AML-193 (cell line): ENCODE measurements around the gene STARD6.
A peak's percentile ranks its signal among the peaks of the same experiment; 100 is the strongest.
"Not testable (repeated sequence)": the region's sequence is repeated elsewhere in the genome, so short reads cannot be mapped to it uniquely, and the experiment has no call there.

Experiments
- DNase-seq, 2 experiments: peaks; one replicate each; lab custom pipeline; 2025; lab: John Stamatoyannopoulos, UW

STARD6 gene

DNA sequence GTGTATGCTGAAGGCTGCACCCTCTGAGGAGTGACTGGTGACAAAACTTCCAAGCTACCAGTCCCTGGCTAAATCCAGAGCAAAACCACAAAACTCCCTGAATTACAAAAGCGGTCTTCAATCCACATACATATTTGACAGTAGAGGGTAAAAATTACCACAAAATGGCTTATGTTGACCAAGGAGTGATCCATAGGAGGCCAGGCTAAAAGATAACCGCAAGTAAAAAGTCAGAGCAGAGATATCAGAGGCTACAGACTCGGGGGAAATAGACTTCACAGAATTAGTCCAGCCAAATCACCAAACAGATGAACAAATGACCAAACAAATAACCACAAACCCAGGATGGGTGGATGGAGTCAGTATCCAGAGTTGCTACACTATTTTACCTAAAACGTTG, 19.4 kb downstream of the STARD6 start:
- DNase-seq, result no peak

DNA sequence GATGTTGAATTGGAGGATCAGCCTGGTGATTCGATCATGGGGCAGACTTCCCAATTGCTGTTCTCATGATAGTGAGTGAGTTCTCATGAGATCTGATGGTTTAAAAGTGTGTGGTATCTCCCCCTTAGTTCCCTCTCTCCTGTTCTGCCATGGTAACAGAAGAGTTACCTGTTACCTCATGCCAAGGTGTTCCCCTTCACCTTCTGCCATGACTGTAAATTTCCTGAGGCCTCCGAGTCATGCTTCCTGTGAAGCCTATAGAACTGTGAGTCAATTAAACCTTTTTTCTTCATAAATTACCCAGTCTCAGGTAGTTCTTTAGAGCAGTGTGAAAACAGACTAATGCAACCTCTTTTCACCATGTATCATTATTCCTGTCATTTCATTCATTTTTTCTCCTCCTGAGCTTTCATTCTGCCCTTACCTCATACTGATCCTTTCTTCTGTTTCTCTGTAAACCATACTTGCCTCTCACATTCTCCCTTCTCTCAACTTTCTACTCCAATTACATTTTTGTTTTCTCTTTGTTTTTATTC, 22.0 kb downstream of the STARD6 start:
- DNase-seq, result no peak

DNA sequence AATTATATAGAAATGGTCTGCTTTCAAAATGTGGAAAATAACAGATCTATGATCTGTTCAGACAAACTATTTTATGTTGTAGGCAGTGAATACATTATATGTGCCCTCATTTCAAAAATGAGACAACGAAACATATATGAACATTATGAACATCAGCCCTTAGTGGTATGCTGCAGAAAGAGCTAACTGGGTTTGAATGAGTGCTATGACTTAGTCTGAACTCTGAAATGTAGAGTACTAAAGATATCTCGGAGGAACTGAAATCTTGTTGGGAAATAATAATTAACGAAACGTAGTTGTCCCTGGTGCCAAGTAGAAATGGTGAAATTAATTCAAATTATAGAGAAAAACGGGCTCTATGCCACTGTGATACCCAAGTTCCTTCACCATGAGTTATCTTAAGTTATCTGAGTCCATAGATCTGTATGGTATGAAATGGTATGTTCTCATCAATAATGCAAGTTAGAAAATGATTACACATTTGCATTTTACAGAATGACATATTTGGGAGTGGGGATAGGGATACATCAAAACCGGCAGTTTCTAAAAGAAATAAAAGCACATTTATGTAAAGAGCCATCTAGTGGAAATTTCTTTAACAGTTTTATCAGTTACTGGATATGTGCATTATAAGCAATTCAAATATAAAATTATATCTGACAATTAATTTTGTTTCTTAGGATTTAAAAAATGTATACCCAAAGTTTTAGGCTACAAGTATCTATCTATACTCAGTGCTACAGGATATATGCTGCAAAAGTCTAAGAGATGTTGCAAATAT, 26.7 kb downstream of the STARD6 start:
- peak in 1 of 2 experiments; percentile 3 for DNase-seq

DNA sequence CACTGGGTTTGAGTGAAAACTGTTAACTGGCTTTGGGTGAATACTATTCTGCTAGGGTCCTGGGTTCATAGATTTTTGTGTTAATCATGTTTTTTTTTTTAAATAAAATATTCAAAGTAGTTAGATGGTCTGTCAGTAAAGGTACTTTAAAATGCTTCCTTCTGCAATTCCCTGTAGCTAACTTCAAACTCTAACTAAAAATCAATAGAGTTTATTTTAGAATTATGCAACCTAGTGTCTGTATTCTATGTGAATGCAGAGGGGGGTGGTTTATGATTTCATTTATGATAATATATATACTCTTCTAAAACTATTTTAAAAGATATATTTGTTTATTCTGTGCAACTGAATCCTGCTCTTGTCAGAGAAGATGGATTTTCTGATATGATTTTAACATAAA, 27.9 kb downstream of the STARD6 start:
- DNase-seq, result no peak

DNA sequence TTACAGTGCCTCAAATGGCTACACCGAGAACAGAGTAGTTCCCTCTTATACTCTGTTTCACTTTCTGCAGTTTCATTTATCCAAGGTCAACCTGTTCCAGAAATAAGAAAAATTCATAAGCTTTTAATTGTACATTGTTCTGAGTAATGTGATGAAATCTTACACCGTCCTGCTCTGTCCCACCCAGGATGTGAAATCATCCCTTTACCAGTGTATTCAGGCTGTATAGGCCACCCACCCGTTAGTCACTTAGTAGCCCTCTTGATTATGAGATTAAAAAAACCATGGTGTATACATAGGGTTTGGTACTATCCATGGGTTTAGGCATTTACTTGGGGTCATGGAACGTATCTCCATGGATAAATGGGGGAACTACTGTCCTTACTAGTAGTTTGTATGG, 29.8 kb downstream of the STARD6 start:
- no peak for DNase-seq

DNA sequence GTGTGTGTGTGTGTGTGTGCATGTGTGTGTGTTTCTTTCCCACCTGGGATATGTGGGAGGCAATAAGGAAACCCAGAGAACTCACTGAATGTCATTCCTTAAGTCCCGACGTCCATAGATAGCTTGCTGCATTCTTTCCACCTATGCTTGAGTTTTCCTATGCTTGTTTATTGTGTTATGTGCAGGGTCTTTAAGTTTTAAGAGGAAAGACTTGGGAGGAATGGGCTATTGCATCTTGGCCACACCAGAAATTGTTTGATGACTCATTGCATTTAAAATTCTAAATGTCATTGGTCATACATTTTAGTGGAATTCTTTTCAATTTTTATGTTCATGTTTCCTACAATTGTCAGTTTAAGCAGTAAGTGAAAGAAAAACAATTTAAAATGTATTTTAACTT, 33.7 kb downstream of the STARD6 start:
- DNase-seq, result no peak

DNA sequence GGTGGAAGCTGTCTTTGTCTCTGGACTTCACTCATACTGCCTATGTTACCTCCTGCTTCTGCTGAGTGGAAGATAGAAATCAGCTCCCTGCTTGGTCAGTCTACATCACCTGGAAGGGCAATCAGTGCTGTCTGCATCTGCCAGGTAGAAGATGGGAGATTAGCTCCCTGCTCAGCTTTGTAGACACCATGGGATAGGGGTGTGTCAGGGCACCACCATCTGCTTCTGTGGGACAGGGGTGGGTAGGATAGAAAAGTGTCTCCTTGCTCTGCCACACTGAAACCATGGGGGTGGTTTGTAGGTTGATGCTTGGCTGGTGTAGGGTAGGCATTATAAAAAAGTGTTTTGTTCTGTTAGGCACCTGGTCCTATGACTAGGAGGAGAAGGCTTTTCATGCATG, 34.1 kb downstream of the STARD6 start:
- no peak for DNase-seq

DNA sequence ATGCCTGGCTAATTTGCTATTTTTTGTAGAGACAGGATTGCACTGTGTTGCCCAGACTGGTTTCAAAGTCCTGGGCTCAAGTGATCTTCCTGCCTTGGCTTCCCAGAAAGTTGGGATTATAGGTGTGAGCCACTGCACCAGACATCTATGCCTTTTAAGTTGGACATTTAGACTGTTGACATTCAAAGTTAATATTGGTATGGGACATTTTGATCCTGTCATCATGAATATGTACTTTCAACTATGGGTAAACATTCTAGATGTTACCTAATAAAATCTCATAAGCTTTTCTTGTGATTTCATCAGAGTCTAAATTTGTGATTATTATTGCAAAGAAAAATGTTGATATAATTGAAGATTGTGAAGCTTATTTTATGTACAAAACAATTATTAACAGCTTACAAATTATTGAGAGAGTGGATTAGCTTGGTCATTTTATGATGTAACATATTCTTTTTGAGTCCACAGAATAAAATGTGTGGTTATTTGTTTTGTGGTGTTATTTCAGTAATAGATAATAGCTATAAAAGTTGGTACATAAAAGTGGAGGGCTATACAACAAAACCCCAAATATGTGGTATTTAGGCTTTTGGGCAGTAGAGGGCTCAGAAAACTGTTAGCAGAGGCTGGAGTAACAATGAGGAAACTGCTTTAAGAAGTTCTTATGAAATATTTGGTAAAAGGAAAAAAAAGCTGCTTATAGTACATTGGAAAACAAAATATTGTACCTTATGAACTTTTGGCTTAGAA, 41.4 kb downstream of the STARD6 start:
- DNase-seq, result peak; percentile 20 to 36

DNA sequence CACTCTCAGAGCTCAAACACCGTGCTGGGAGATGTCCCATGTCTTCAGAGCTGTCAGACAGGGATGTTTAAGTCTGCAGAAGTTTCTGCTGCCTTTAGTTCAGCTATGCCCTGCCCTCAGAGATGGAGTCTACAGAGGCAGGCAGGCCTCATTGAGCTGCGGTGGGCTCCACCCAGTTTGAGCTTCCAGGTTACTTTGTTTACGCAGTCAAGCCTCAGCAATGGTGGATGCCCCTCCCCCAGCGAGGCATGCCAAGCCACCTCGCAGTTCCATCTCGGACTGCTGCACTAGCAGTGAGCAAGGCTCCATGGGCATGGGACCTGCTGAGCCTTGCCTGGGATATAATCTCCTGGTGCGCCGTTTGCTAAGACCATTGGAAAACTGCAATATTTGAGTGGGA, 48.1 kb downstream of the STARD6 start:
- DNase-seq, result not testable (repeated sequence)

DNA sequence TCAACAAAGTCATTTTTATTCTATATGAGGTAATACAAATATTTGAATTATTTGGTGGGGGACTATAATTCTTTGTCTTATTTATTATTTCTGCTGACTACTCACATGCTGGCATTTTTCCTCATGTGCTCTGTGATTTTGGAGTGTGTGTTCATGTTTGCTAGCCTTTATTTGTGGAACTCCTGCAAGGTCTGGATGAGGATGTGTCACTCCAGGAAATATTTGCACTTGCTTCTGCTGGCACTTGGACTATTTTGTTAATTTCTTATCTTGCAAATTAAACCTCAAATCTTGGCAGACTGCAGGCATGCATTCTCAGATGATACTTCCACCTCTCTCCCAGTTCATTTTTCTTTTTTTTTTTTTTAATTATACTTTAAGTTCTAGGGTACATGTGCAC, 54.2 kb downstream of the STARD6 start:
- no peak for DNase-seq

DNA sequence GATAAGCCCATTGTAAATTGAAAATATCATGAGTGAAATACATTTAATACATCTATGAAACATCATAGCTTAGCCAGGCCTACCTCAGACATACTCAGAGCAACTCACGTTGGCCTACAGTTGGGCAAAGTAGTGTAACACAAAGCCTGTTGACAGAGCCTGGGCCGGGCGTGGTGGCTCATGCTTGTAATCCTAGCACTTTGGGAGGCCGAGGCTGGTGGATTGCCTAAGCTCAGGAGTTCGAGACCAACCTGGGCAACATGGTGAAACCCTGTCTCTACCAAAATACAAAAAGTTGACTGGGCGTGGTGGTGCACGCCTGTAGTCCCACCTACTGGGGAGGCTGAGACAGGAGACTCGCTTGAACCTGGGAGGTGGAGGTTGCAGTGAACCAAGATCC, 58.7 kb downstream of the STARD6 start:
- DNase-seq, result not testable (repeated sequence)

DNA sequence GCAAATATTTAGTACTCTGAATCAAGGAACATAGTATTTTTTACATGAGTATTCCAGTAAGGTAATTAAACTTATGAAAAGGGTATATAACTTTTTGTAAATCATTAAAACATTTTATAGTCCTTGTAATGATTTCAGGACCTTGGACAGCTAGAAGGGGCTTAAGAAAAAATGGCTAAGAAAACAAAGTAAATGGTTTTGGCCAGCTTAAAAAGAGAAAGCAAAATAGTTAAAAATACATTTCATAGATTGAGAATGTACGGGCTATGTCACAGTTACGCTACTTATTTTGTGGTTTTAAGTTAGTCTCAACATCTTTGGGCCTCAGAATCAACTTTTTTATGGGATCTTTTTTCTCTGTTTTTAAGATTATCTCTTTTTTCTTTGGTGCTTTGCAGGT, 61.6 kb downstream of the STARD6 start:
- DNase-seq, result peak; percentile 9 to 15

DNA sequence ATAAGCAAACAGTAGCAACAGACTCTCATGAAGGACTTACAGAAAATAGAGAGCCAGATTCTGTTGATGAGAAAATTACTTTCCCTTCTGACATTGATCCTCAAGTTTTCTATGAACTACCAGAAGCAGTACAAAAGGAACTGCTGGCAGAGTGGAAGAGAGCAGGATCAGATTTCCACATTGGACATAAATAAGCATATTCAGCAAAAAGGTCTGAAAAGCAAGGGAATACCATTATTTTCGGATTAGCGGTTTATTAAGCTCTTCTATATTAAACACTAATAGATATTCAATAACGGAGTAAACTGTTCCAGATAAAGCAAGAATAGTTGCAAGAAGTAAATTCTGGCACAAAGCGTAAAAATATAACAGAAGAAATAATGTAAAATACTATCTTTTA, 63.4 kb downstream of the STARD6 start:
- DNase-seq, result no peak

DNA sequence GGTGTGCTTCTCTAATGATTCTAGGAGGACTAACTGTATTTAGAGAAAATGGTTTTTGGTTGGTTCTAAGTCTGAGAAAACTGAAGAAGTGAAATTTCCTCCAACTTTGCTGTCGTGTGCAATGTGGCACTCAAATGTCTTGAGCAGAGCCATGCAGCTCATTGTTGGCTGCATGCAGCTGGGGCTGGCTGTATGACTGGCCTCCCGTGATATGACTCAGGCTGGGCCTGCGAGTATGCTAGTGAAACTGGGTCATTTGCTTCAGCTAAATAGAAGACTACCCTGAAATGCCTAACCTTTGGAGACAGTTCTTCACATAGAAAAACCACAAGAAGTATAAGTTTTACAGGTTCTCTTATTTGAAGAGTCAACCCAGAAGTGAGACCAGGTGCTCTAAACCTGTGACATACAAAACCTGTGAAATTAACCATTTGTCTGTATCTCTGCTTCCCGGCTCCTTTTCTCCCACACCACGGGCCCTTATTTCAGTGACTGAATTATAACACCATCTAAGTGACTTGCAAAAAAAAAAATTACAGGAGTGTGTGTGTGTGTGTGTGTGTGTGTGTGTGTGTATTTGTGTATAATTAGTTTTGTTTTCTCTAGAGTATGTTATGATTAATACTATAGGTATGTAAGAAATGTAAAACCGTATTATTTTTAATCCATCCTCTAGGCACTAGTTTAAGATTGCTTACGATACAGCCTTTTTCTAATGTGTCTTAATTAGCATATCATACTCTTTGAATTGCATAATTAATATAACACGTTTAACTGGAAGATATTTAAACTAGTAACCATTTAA, 72.5 kb downstream of the STARD6 start:
- no peak for DNase-seq

DNA sequence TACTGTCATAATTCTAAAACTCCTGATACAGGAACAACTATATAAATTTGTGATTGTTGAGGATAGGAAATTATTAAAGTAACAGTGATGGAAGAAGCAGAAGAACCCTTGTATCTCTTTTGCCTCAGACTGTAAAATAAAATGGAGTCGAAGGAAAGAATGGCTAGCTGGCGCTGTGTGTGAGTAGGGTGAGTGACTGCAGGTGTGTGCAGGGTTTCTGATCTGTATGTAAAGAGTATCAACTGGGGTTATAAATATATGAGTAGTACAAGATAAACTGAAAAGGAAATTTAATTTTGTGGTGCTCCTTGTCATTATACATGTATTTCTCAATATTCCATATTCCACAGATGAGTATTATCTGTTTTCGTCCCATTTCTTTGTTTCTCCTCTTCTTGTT, 73.1 kb downstream of the STARD6 start:
- DNase-seq, result no peak

DNA sequence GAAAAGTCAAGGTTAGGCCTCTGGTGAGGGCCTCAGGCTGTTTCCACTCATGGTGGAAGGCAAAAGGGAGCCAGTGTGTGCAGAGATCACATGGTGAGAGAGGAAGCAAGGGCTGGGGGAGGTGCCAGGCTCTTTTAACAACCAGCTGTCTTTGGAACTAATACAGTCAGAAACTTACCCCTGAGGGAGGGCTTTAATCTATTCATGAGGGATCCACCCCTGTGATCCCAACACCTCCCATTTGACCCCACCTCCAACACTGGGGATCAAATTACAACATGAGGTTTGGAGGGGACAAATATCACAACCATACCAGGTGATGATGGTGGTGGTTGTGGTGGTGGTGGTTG, 77.5 kb downstream of the STARD6 start:
- no peak for DNase-seq

DNA sequence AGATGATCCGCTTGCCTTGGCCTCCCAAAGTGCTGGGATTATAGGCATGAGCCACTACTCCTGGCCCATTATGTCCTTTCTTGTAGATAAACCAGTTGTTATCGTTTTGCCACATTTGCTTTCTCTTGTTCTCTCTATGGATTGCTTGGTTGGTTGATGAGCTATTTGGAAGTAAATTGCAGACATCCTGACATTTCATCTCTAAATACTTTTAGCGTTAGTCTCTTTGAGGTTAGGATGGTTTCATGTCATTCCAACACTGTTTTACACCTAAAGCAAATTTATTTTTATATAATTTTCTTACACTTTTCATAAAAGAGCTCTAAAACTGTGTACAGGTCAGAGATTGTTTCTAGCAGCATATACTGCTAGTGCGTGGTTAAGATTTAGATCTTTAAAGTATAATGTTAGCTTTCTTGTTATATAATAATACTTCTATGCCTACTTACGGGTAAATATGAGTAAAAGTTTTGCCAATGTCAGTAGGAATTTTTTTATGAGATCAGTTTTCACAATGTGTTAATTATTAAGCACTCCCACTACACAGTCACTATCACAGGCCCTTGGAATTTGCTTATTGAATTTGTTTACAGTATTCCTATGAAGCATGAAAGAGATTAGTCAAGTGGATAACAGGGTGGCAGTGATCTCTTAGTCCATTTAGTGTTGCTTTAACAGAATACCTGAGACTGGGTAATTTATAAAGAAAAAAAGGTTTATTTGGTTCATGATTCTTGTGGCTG, 78.0 kb downstream of the STARD6 start:
- no peak for DNase-seq

DNA sequence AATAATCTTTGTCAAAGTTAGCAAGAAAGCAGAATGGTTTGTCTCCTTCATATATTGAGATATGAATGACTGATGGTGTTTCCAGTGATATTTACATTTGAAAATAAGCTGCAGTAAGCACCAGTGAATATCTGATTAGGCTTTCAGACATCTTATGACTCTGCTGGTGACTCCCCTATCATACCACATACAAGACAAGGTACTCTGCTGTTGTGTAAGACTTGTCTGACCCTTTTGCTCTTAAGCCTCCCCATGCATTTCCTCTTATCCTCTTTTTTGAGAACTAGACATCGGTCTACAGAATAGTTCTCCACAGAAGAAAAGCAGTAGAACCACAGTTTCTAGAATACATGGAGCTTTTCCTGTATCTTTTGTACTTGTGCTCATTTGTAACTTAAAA, 79.0 kb downstream of the STARD6 start:
- DNase-seq, result no peak

DNA sequence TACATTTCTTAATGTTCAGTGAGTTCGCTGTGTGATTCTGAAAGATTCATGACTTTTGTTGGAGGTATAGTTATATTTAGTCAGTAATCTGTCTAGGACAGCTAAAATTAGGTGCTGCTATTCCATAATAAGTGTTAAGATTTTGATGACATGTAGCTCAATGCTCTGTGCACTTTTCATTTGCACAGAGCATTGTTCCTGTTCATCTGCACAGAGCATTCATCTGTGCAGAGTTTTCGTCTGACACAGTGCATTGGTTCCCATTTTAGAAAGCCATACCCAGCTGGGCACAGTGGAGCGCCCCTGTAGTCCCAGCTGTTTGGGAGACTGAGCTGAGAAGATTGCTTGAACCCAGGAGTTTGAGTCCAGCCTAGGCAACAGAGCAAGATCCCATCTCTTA, 79.8 kb downstream of the STARD6 start:
- DNase-seq, result no peak
